ENCODE measurements around the gene PLEKHM3.
"Not testable (repeated sequence)": the region's sequence is repeated elsewhere in the genome, so short reads cannot be mapped to it uniquely, and the experiment has no call there.

PLEKHM3 gene

DNA sequence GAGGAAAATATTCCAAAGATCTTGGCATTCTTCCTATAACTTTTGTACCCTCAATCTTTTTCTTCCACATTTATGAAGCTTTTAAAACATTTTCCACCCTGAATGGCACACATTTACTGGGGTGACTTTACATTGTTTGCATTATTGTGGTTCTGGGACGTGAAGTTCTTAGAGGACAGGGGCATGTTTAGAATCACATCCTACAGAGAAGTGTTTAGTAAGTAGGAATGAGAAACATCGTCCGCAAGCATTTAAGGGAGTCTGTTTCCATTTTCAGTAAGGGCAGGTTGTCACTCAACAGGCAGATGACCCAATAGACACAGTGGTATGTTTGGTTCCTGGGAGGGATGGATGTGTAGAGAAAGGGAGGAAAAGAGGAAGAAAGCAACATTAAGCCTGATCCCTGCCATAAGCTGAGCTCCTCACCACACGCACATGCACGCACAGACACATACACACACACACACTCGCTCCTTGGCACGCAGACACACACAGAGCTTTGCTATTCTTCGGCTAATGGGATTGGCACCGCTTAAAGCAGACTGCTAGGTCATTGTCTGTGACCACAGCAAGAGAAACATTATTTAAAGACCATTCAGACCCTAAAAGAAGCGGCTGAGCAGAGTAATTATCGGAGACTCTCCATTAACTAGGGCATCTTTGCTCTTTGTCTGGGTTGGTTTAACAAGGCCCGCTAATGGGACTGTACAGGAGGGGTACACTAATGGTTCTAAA, 14.2 kb upstream of the PLEKHM3 start:
- TF ChIP-seq POLR2A (IDR thresholded peaks at IDR 0.05; ENCODE audit: low read depth, low read length) (no peak), TAF1 (IDR thresholded peaks at IDR 0.05; ENCODE audit: low read depth, low read length) (no peak), POU2F2 (IDR thresholded peaks at IDR 0.05; ENCODE audit: low read depth, low read length) (no peak), PAX5 (IDR thresholded peaks at IDR 0.05; ENCODE audit: insufficient read depth, low read length, severe bottlenecking) (no peak), POLR2AphosphoS5 (IDR thresholded peaks at IDR 0.05; ENCODE audit: low read depth, low read length) (no peak), SPI1 (IDR thresholded peaks at IDR 0.05; ENCODE audit: low read depth, low read length) (no peak)
- DNase-seq (ENCODE audit: insufficient read length, low spot score) (no peak), FAIRE-seq (no peak)

DNA sequence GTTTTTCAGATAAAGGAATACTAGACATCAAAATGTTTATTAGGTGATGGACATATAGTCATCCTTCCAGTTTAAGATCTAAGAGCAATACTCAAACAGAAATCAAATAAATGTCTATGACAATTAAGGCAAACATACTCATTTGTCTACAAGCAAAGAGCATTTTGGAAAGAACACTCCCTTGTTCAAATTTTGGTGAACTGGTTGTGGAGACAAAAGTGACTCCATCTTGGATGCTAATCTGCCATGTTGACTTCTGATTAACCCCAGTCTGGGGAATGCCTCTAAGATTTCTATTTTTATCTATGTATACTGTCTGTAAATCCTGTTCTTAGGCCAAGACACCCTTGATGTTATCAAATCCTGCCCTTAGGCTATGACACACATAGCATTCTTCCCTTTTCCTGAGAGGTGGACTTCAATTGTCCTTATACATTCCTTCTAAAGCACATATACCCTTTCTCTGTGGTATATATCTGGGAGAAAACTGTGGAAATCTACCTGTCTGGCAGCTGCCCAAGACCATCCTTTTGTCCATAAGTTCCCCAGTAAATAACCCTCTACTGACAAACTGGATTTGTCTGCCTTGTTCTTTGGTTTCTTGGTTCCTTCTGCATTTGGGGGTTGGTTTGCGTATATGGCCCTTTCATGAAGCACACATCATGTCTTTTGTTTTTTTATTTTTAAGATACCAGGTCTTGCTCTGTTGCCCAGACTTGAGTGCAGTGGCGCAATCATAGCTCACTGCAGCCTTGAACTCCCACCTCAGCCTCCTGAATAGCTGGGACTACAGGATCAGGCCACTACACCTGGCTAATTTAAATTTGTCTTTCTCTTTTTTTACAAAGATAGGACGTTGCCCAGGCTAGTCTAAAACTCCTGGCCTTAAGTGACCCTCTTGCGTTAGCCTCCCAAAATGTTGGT, 12.5 kb upstream of the PLEKHM3 start:
- DNase-seq (ENCODE audit: insufficient read length, low spot score) (no peak), FAIRE-seq (no peak)
- no peak for TF ChIP-seq POLR2A (IDR thresholded peaks at IDR 0.05; ENCODE audit: low read depth, low read length)
- no peak for TF ChIP-seq POU2F2 (IDR thresholded peaks at IDR 0.05; ENCODE audit: low read depth, low read length)
- no peak for TF ChIP-seq TAF1 (IDR thresholded peaks at IDR 0.05; ENCODE audit: low read depth, low read length)
- no peak for TF ChIP-seq PAX5 (IDR thresholded peaks at IDR 0.05; ENCODE audit: insufficient read depth, low read length, severe bottlenecking)
- TF ChIP-seq SPI1 (IDR thresholded peaks at IDR 0.05; ENCODE audit: low read depth, low read length): no peak
- no peak for TF ChIP-seq POLR2AphosphoS5 (IDR thresholded peaks at IDR 0.05; ENCODE audit: low read depth, low read length)

DNA sequence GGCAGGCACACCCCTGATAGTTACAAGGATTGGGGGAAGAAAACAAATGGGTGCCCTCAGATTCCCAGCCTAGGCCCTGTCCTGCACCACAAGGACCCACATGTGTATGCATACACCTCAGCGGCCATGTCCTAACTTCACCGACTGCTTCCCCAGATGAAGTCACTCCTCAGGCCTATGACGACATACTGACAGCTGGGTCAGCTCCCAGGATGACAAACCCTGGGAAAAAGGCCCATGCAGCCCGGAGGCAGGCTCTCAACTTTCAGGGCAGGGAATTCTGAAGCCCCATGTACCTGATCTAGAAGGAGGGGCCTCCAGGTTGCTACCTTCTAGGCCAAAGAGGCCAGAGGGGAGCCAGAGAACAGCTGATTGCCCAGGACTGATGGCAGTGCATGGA, 11.0 kb upstream of the PLEKHM3 start:
- TF ChIP-seq PAX5 (IDR thresholded peaks at IDR 0.05; ENCODE audit: insufficient read depth, low read length, severe bottlenecking) (no peak), POU2F2 (IDR thresholded peaks at IDR 0.05; ENCODE audit: low read depth, low read length) (no peak), POLR2AphosphoS5 (IDR thresholded peaks at IDR 0.05; ENCODE audit: low read depth, low read length) (no peak), TAF1 (IDR thresholded peaks at IDR 0.05; ENCODE audit: low read depth, low read length) (no peak), SPI1 (IDR thresholded peaks at IDR 0.05; ENCODE audit: low read depth, low read length) (no peak), POLR2A (IDR thresholded peaks at IDR 0.05; ENCODE audit: low read depth, low read length) (no peak)
- DNase-seq (ENCODE audit: insufficient read length, low spot score) (no peak), FAIRE-seq (no peak)

DNA sequence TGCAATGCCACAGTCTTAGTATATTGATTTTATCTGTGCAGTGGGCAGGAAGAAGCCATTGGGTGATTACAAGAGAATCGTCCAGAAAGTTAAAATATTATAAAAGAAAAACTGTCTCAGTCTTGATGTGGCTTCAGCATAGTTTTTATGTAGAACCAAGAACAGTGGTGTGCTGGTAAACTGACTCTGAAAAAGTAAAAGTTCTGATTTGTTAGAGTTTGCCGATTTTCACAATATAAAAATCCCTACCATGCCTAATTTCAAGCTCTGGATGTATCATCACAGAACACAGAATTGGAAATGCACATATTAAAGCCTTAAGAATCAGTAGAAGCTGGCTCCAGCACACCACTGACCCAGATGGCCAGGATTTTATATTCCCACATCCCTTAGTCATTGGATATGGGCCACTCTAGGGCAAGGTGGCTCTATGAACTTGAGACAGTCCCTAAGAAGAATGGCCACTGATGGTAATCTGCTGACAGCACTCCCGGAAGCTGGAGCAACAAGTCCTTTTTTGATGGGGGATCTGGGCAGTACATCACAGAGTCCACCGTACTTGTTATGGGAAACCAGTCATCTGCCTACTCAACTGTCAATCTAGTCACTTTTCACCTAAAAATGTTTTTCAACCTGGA, 9.3 kb upstream of the PLEKHM3 start:
- DNase-seq (ENCODE audit: insufficient read length, low spot score) (no peak), FAIRE-seq (no peak)
- no peak for TF ChIP-seq TAF1 (IDR thresholded peaks at IDR 0.05; ENCODE audit: low read depth, low read length)

DNA sequence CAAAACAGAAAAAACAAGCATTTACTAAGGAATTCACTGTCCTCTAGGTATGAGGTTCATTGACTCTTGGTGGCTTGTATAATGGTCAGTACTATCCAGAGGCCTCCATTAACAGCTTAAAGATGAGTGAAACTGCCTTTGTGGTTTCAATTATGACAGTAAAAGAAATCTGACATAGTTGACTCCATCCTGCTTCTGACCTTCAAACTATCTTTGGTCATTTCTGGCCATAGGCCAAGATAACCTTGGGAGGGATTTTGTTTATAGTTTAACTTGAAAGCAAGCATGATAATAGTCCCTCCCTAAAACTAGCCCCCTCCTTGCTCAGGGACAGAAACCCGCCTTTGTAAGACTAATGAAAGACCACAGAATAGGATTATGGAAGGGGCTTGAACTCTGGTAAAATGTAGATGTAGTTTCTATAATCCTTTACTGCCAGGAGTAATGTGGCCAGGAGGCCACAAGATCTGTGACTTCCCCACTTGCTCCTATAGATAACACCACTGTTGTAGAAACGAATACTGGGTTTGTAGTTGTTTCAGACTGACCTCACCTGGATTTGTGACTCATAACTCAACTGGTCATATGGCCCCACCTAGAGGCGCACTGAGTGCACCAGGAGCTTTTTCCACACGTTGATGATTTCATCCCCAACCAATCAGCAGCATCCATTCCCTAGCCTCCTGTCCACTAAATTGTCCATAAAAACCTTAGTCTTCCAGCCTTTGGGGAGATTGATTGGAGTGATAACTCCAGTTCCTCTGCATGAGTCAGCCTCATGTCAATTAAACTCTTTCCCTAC, 8.6 kb upstream of the PLEKHM3 start:
- TF ChIP-seq PAX5 (IDR thresholded peaks at IDR 0.05; ENCODE audit: insufficient read depth, low read length, severe bottlenecking) (no peak), SPI1 (IDR thresholded peaks at IDR 0.05; ENCODE audit: low read depth, low read length) (peak; percentile 42; the same call in 1 of the 2 replicates)
- FAIRE-seq (peak; percentile 77), DNase-seq (ENCODE audit: insufficient read length, low spot score) (no peak)

DNA sequence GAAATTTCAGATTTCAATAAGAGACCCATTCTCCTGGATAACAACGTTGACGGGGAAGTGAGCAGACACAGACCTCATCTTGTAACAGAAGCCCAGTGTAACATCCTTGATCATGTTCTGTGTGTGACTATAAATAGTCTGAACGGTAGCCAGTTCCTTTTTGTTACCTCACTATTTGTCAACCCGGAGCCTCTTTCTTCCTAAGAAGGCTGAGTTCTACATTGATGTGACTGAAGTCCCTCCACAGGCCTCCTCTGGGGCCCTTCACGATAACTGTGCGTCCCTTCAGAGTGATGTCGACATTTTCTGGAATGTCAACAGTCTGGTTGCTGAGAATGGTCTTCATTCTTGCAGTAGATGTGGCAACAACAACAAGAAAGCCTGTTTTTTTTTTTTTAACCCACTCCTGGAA, 6.3 kb upstream of the PLEKHM3 start:
- no peak for DNase-seq (ENCODE audit: insufficient read length, low spot score)
- FAIRE-seq: peak; percentile 26
- no peak for TF ChIP-seq TAF1 (IDR thresholded peaks at IDR 0.05; ENCODE audit: low read depth, low read length)
- peak; percentile 82 for TF ChIP-seq SPI1 (IDR thresholded peaks at IDR 0.05; ENCODE audit: low read depth, low read length)

DNA sequence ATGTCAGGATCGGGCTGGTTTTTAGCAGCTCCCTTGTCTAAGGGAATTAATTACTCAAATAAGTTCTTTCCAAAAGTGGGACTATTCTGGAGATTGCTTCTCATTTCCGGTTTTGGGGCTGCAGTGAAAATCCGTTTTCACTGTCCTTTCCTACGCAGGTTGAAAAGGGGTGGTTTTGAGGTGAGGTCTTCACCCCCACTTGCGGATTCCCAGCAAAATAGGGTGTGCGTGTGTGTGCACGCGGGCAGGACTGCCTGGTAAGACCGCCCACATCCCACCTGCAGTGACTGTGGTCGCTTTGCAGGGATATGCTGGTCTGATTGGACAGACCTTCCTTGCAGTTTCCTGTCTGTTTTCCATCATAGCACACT, 472 bp upstream of the PLEKHM3 start:
- TF ChIP-seq TAF1 (IDR thresholded peaks at IDR 0.05; ENCODE audit: low read depth, low read length): no peak
- TF ChIP-seq PAX5 (IDR thresholded peaks at IDR 0.05; ENCODE audit: insufficient read depth, low read length, severe bottlenecking): no peak
- no peak for TF ChIP-seq POLR2A (IDR thresholded peaks at IDR 0.05; ENCODE audit: low read depth, low read length)
- TF ChIP-seq POU2F2 (IDR thresholded peaks at IDR 0.05; ENCODE audit: low read depth, low read length): no peak
- no peak for DNase-seq (ENCODE audit: insufficient read length, low spot score)
- no peak for FAIRE-seq

DNA sequence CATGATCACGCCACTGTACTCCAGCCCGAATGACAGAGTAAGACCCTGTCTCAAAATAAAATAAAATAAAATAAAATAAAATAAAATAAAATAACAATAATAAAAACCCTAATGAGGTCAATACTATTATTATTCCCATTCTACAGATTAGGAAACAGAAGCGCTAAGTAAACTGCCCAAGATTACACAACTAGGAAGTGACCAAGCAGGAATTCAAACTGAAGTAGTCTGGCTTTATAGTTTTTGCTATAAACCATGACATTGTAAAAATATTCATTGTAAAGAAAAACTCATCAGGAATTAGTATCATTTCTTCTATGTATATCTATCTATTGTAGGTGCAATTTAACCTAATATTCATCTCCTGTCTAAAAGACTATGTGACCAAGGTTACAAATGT, 1.2 kb downstream of the PLEKHM3 start:
- FAIRE-seq: no peak
- no peak for DNase-seq (ENCODE audit: insufficient read length, low spot score)
- no peak for TF ChIP-seq POU2F2 (IDR thresholded peaks at IDR 0.05; ENCODE audit: low read depth, low read length)

DNA sequence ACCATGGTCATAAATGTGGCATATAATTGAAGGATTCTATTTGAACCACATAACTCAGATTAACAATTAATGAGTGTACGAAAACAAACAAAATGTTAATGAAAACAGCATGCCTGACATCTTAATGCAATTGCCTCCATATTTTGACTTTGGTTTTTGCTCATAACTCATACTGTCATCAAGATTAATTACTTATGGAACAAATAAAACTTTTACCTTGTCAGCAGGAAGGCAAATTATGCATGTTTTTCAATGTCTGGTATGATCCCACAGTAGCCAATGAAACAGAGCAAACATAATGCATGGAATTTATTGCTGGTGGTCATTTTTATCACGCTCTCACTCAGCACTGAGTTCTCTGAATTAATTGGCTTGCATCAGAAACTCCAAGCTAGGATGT, 5.1 kb downstream of the PLEKHM3 start:
- FAIRE-seq (no peak), DNase-seq (ENCODE audit: insufficient read length, low spot score) (no peak)
- no peak for TF ChIP-seq PAX5 (IDR thresholded peaks at IDR 0.05; ENCODE audit: insufficient read depth, low read length, severe bottlenecking)
- no peak for TF ChIP-seq POU2F2 (IDR thresholded peaks at IDR 0.05; ENCODE audit: low read depth, low read length)
- TF ChIP-seq POLR2A (IDR thresholded peaks at IDR 0.05; ENCODE audit: low read depth, low read length): no peak
- no peak for TF ChIP-seq TAF1 (IDR thresholded peaks at IDR 0.05; ENCODE audit: low read depth, low read length)
- TF ChIP-seq POLR2AphosphoS5 (IDR thresholded peaks at IDR 0.05; ENCODE audit: low read depth, low read length): no peak
- no peak for TF ChIP-seq SPI1 (IDR thresholded peaks at IDR 0.05; ENCODE audit: low read depth, low read length)

DNA sequence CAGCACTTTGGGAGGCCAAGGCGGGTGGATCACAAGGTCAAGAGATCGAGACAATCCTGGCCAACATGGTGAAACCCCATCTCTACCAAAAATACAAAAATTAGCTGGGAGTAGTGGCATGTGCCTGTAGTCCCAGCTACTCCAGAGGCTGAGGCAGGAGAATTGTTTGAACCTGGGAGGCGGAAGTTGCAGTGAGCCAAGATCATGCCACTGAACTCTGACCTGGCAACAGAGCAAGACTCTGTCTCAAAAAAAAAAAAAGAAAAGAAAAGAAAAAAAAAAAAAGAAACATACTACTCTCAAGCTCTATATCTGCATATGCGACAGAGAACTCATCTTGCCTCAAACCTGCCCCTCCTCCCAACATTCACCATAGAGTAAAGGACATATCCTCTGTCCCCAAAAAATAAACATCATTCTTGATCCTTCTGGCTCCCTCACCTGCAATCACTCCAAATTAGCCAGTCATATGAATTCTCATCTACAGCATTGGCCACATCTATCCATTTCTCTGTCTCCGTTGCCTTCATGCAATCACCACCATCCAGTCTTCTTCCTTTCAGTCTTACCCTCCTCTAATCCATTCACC, 7.1 kb downstream of the PLEKHM3 start:
- DNase-seq (ENCODE audit: insufficient read length, low spot score); FAIRE-seq: not testable (repeated sequence)

Data from GM12891 (cell line).